A204.1 (cell line): ENCODE results near the gene MRGPRE.

Source experiments
- FAIRE-seq: peaks from 2 replicates; lab custom pipeline; 2012; peaks lifted over from hg19 to GRCh38; lab: Jason Lieb, UNC

The MRGPRE gene

GRCh38 chr11:3226846-3227567, 5.2 kb downstream of the MRGPRE start:
- FAIRE-seq: no peak

GRCh38 chr11:3225826-3226750, 6.1 kb downstream of the MRGPRE start:
- FAIRE-seq: no peak

GRCh38 chr11:3225159-3225758, 7.0 kb downstream of the MRGPRE start:
- FAIRE-seq: no peak

- FAIRE-seq: no peak
Observed at GRCh38 chr11:3224401-3225057, 7.7 kb downstream of the MRGPRE start.

- FAIRE-seq: no peak
Observed at GRCh38 chr11:3223932-3224381, 8.3 kb downstream of the MRGPRE start.

GRCh38 chr11:3222941-3223915, 9.0 kb downstream of the MRGPRE start:
- FAIRE-seq: no peak

GRCh38 chr11:3222003-3222855, 10.0 kb downstream of the MRGPRE start:
- FAIRE-seq: no peak

- FAIRE-seq: no peak
Observed at GRCh38 chr11:3221408-3222002, 10.7 kb downstream of the MRGPRE start.

- no peak for FAIRE-seq
Observed at GRCh38 chr11:3220521-3221407, 11.5 kb downstream of the MRGPRE start.

- no peak for FAIRE-seq
Observed at GRCh38 chr11:3220101-3220500, 12.1 kb downstream of the MRGPRE start.

GRCh38 chr11:3219281-3219892, 12.8 kb downstream of the MRGPRE start:
- no peak for FAIRE-seq

GRCh38 chr11:3218483-3219280, 13.5 kb downstream of the MRGPRE start, which contains the start of gene MRGPRG:
Gene MRGPRG (minus strand): TSS chr11:3218813. CDS start chr11:3218813, 0 bp downstream.
- FAIRE-seq: no peak

- FAIRE-seq: no peak
Observed at GRCh38 chr11:3217818-3218482, 14.3 kb downstream of the MRGPRE start.

- no peak for FAIRE-seq
Observed at GRCh38 chr11:3216027-3216525, 16.1 kb downstream of the MRGPRE start.

- no peak for FAIRE-seq
Observed at GRCh38 chr11:3215346-3216026, 16.7 kb downstream of the MRGPRE start.

GRCh38 chr11:3214420-3214699, 17.9 kb downstream of the MRGPRE start:
- no peak for FAIRE-seq
